H9 (cell line): ENCODE measurements around the gene TBC1D22A. TPM values are rescaled to one million over a fixed set of nuclear protein-coding genes. Genes with fewer than 3 reads are reported as not detected.

Source experiments
- DNase-seq: peaks from one replicate; pipeline ENCODE4 v3.0.0-alpha.2; 2017
- H2AFZ ChIP-seq: one replicate; pipeline ENCODE4 v1.6.1; 2013; ENCODE audit warnings: mild to moderate bottlenecking, low read length, control low read depth, moderate library complexity
- H2AK5ac ChIP-seq: 2 replicates; pipeline ENCODE4 v1.6.1; 2013; ENCODE audit warnings: low read length, control low read depth, mixed read lengths; ENCODE audit not compliant: insufficient read length
- H2BK120ac ChIP-seq: one replicate; pipeline ENCODE4 v1.6.1; 2013; ENCODE audit warnings: low read depth, mild to moderate bottlenecking, low read length, control low read depth, inconsistent platforms; ENCODE audit not compliant: poor library complexity, severe bottlenecking
- H2BK12ac ChIP-seq: 2 replicates; pipeline ENCODE4 v1.6.1; 2013; ENCODE audit warnings: low read length, control low read depth, mixed read lengths, low read depth; ENCODE audit not compliant: insufficient read length
- H2BK15ac ChIP-seq: 2 replicates; pipeline ENCODE4 v1.6.1; 2013; ENCODE audit warnings: low read depth, low read length, control low read depth
- H2BK20ac ChIP-seq: one replicate; pipeline ENCODE4 v1.6.1; 2013; ENCODE audit warnings: low read depth, mild to moderate bottlenecking, low read length, control low read depth, inconsistent platforms; ENCODE audit not compliant: poor library complexity, severe bottlenecking
- H2BK5ac ChIP-seq: 2 replicates; pipeline ENCODE4 v1.6.1; 2013; ENCODE audit warnings: low read length, control low read depth, mixed read lengths; ENCODE audit not compliant: insufficient read length
- H3K14ac ChIP-seq: 2 replicates; pipeline ENCODE4 v1.6.1; 2013; ENCODE audit warnings: low read length, control low read depth; ENCODE audit not compliant: insufficient read depth
- H3K18ac ChIP-seq: 2 replicates; pipeline ENCODE4 v1.6.1; 2013; ENCODE audit warnings: low read depth, mild to moderate bottlenecking, mixed read lengths, low read length, control low read depth; ENCODE audit not compliant: insufficient read length
- H3K23ac ChIP-seq: 2 replicates; pipeline ENCODE4 v1.6.1; 2013; ENCODE audit warnings: low read length, control low read depth, mixed read lengths, low read depth; ENCODE audit not compliant: insufficient read length
- H3K23me2 ChIP-seq: 2 replicates; pipeline ENCODE4 v1.6.1; 2013; ENCODE audit warnings: low read depth, mild to moderate bottlenecking, mixed read lengths, low read length, control low read depth; ENCODE audit not compliant: insufficient read length, poor library complexity, severe bottlenecking
- H3K27ac ChIP-seq: 2 replicates; pipeline ENCODE4 v1.5.1; 2013; ENCODE audit warnings: low read length, control low read depth, mixed read lengths, low read depth; ENCODE audit not compliant: insufficient read length
- H3K27me3 ChIP-seq: 2 replicates; pipeline ENCODE4 v1.6.1; 2013; ENCODE audit warnings: low read length, control low read depth, inconsistent platforms; ENCODE audit not compliant: insufficient read depth
- H3K4ac ChIP-seq: 2 replicates; pipeline ENCODE4 v1.6.1; 2013; ENCODE audit warnings: low read depth, mild to moderate bottlenecking, control low read depth, inconsistent platforms, low read length, moderate library complexity
- H3K4me1 ChIP-seq: 2 replicates; pipeline ENCODE4 v1.6.1; 2013; ENCODE audit warnings: low read length, control low read depth, inconsistent platforms; ENCODE audit not compliant: insufficient read depth
- H3K4me2 ChIP-seq: 2 replicates; pipeline ENCODE4 v1.6.1; 2013; ENCODE audit warnings: low read length, control low read depth, mixed read lengths; ENCODE audit not compliant: insufficient read length, insufficient read depth
- H3K56ac ChIP-seq: 2 replicates; pipeline ENCODE4 v1.6.1; 2013; ENCODE audit warnings: low read depth, mild to moderate bottlenecking, mixed read lengths, low read length, control low read depth; ENCODE audit not compliant: insufficient read length
- H3K79me1 ChIP-seq: 2 replicates; pipeline ENCODE4 v1.6.1; 2013; ENCODE audit warnings: low read depth, mild to moderate bottlenecking, moderate library complexity, low read length, control low read depth, inconsistent platforms; ENCODE audit not compliant: insufficient read depth, poor library complexity, severe bottlenecking
- H3K79me2 ChIP-seq: 2 replicates; pipeline ENCODE4 v1.6.1; 2013; ENCODE audit warnings: low read length, control low read depth, inconsistent platforms; ENCODE audit not compliant: insufficient read depth
- H3K9ac ChIP-seq: 2 replicates; pipeline ENCODE4 v1.6.1; 2013; ENCODE audit warnings: low read length, control low read depth, mixed read lengths; ENCODE audit not compliant: insufficient read length; ENCODE audit errors: extremely low read depth
- H3K9me3 ChIP-seq: one replicate; pipeline ENCODE4 v1.6.1; 2013; ENCODE audit warnings: low read depth, low read length, inconsistent platforms; ENCODE audit not compliant: control insufficient read depth
- H3T11ph ChIP-seq: one replicate; pipeline ENCODE4 v1.6.1; 2013; ENCODE audit warnings: mild to moderate bottlenecking, low read length, control low read depth, inconsistent platforms
- H4K20me1 ChIP-seq: one replicate; pipeline ENCODE4 v1.6.1; 2013; ENCODE audit not compliant: control insufficient read depth, insufficient read length, insufficient read depth
- H4K5ac ChIP-seq: 2 replicates; pipeline ENCODE4 v1.6.1; 2013; ENCODE audit warnings: low read depth, mild to moderate bottlenecking, mixed read lengths, low read length, control low read depth; ENCODE audit not compliant: insufficient read length
- H4K8ac ChIP-seq: replicated peaks from 2 replicates; pipeline ENCODE4 v1.6.1; 2013; ENCODE audit warnings: low read length, control low read depth, mixed read lengths, low read depth; ENCODE audit not compliant: insufficient read length
- H4K91ac ChIP-seq: 2 replicates; pipeline ENCODE4 v1.6.1; 2013; ENCODE audit warnings: low read depth, mild to moderate bottlenecking, moderate library complexity, mixed read lengths, low read length, control low read depth; ENCODE audit not compliant: insufficient read length
- H3K27ac Mint-ChIP-seq, 3 experiments: 2 replicates in 2 of 3; 3 replicates in 1 of 3; pipeline ENCODE4 v1.8.0; 2020 to 2021; ENCODE audit warnings: mixed read lengths in 3 of 3, mild to moderate bottlenecking in 1 of 3, moderate library complexity in 1 of 3
- H3K27me3 Mint-ChIP-seq: 2 replicates; pipeline ENCODE4 v1.8.0; 2021; ENCODE audit warnings: low read depth, mild to moderate bottlenecking, moderate library complexity, mixed read lengths
- H3K36me3 Mint-ChIP-seq, 3 experiments: 2 replicates in 2 of 3; 3 replicates in 1 of 3; pipeline ENCODE4 v1.8.0; 2020 to 2021; ENCODE audit warnings: low read depth in 3 of 3, mixed read lengths in 3 of 3; ENCODE audit not compliant: insufficient read depth in 1 of 3
- H3K4me1 Mint-ChIP-seq, 2 experiments: 2 replicates each; pipeline ENCODE4 v1.8.0; 2020; ENCODE audit warnings: mixed read lengths in 2 of 2
- H3K4me3 Mint-ChIP-seq, 2 experiments: 2 replicates in 1 of 2; 3 replicates in 1 of 2; pipeline ENCODE4 v1.8.0; 2020 to 2021; ENCODE audit warnings: mild to moderate bottlenecking in 2 of 2, mixed read lengths in 2 of 2, moderate library complexity in 1 of 2
- H3K9me3 Mint-ChIP-seq, 2 experiments: 2 replicates in 1 of 2; 3 replicates in 1 of 2; pipeline ENCODE4 v1.8.0; 2020; ENCODE audit warnings: mild to moderate bottlenecking in 2 of 2, mixed read lengths in 2 of 2, moderate library complexity in 1 of 2
- CTCF ChIP-seq: fragments of 200-600 bp; sonication (generic); conservative IDR thresholded peaks from 3 replicates; pipeline ENCODE4 v1.8.0; 2021; ENCODE audit warnings: antibody characterized with exemption, mild to moderate bottlenecking
- WGBS: extraction: QIAGEN DNeasy Blood & Tissue Kit; methylation state at CpG from one replicate; pipeline ENCODE4 v1.1.7; 2013; ENCODE audit warnings: missing lambda C conversion rate, low lambda C conversion rate, mixed read lengths; ENCODE audit not compliant: insufficient read length; ENCODE audit errors: extremely low coverage; 5-methylcytosine and 5-hydroxymethylcytosine counted together
- total RNA-seq: library from RNA; stranded (reverse); gene quantifications from 2 replicates; pipeline ENCODE4 v1.2.1, GENCODE V29; 2021

The TBC1D22A gene
- total RNA-seq, 1 experiment from 2014 or later: 20.8 TPM

GRCh38 chr22:47220752-47221151 lies 458.3 kb downstream of the TBC1D22A start:
- H2BK20ac ChIP-seq: no peak overlapping the region

More at GRCh38 chr22:47220752-47221151, 458.3 kb downstream of the TBC1D22A start:
- Histone ChIP-seq H4K91ac (no peak overlapping the region), H2BK120ac (no peak overlapping the region), H3K4me1 (no peaks in the 10 kb centered on the region), H4K8ac (no peak overlapping the region), H3K27me3 (no peaks in the 10 kb centered on the region), H4K20me1 (no peaks in the 10 kb centered on the region), H3K9me3 (peaks cover 43% of the 10 kb centered on the region), H3K4me2 (no peak overlapping the region), H2BK12ac (no peak overlapping the region), H3K23ac (no peak overlapping the region), H3K56ac (no peak overlapping the region), H3K9ac (no peak overlapping the region), H2BK5ac (no peak overlapping the region), H2AFZ (no peak overlapping the region), H2BK15ac (no peak overlapping the region), H3K79me1 (no peaks in the 10 kb centered on the region), H2AK5ac (no peak overlapping the region), H4K5ac (no peak overlapping the region), H3K23me2 (no peaks in the 10 kb centered on the region), H3K18ac (no peak overlapping the region), H3K14ac (no peak overlapping the region), H3K79me2 (no peaks in the 10 kb centered on the region), H3K27ac (no peak overlapping the region), H3T11ph (no peak overlapping the region), H3K4ac (no peak overlapping the region)
- H3K4me1 Mint-ChIP-seq: no peaks in the 10 kb centered on the region
- no peak for DNase-seq
- peaks cover 66 to 94% of the 10 kb centered on the region in 2 experiments for H3K9me3 Mint-ChIP-seq
- H3K27me3 Mint-ChIP-seq: peaks cover 2% of the 10 kb centered on the region; the same call in 1 of the 2 replicates
- H3K4me3 Mint-ChIP-seq: no peak overlapping the region
- WGBS: no CpG with 5 or more reads among the region's 5 CpGs
- H3K36me3 Mint-ChIP-seq: peaks cover 2 to 30% (median 16%) of the 10 kb centered on the region in 3 experiments
- no peak overlapping the region for H3K27ac Mint-ChIP-seq
- no peak for TF ChIP-seq CTCF
